Measurements from ENCODE around the gene PRC1. TPM values are rescaled to one million over a fixed set of nuclear protein-coding genes. Genes with fewer than 3 reads are reported as not detected.
"Not testable (repeated sequence)": the region's sequence is repeated elsewhere in the genome, so short reads cannot be mapped to it uniquely, and the experiment has no call there.

Gene PRC1
- total and polyA plus RNA-seq, 2 donors (not counting 1 experiment from before 2014, with no cell fraction given), result 9.4 to 11.6 TPM

DNA sequence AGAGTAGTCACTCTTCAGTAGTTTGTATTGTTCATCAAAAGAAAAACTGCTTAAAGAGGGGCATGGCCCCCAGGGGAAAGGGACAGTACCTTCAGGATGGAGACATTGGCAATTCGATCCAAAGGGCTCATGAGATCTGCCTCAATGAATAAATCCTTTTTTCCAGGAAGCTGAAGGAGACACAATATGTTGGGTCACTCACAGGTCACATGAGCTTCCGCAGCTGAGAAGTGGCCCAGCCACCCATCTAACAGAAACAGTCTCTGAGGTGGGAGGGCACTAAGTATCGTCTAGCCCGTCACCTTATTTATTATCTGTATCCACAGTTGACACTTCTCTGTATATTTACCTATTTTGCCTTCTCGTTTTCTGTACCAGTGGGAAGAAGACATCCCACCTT is 23.4 kb upstream of the PRC1 start:
- H4K20me1 ChIP-seq (ENCODE audit: control insufficient read depth, insufficient read depth, low read length, poor library complexity, severe bottlenecking), result no peaks in the 10 kb centered on the region
- Mint-ChIP-seq H3K4me1 (peaks cover 32% of the 10 kb centered on the region), H3K27me3 (no peaks in the 10 kb centered on the region), H3K9me3 (ENCODE audit: insufficient read depth) (no peaks in the 10 kb centered on the region), H3K27ac (no peak overlapping the region), H3K4me3 (no peak overlapping the region)
- peaks cover 15% of the 10 kb centered on the region for H3K79me2 ChIP-seq (ENCODE audit: control insufficient read depth, insufficient read depth, low read length)
- WGBS (ENCODE audit: insufficient coverage), result 96% methylated on average over 5 of the region's 5 CpGs
- no peak for ATAC-seq (ENCODE audit: low read depth)
- no peaks in the 10 kb centered on the region for H3K27me3 ChIP-seq (replicated peaks in 1 of 4; ENCODE audit: control extremely low read depth in 1 of 4, control insufficient read depth in 3 of 4, insufficient read depth in 4 of 4, low read length in 3 of 4)
- H3K27ac ChIP-seq (ENCODE audit: low read length in 2 of 2), result no peak overlapping the region
- no peak for DNase-seq
- H3K9me3 ChIP-seq (ENCODE audit: control extremely low read depth in 1 of 3, control insufficient read depth in 2 of 3, insufficient read depth in 1 of 3, low read length in 2 of 3), result no peaks in the 10 kb centered on the region
- ChIA-PET CTCF (no interaction called here), POLR2A (no interaction called here)
- H3K4me3 ChIP-seq (ENCODE audit: control extremely low read depth in 1 of 5, extremely low read depth in 1 of 5, insufficient read depth in 1 of 5, low read depth in 2 of 5, low read length in 4 of 5), result no peak overlapping the region
- TF ChIP-seq, protein P1, sequence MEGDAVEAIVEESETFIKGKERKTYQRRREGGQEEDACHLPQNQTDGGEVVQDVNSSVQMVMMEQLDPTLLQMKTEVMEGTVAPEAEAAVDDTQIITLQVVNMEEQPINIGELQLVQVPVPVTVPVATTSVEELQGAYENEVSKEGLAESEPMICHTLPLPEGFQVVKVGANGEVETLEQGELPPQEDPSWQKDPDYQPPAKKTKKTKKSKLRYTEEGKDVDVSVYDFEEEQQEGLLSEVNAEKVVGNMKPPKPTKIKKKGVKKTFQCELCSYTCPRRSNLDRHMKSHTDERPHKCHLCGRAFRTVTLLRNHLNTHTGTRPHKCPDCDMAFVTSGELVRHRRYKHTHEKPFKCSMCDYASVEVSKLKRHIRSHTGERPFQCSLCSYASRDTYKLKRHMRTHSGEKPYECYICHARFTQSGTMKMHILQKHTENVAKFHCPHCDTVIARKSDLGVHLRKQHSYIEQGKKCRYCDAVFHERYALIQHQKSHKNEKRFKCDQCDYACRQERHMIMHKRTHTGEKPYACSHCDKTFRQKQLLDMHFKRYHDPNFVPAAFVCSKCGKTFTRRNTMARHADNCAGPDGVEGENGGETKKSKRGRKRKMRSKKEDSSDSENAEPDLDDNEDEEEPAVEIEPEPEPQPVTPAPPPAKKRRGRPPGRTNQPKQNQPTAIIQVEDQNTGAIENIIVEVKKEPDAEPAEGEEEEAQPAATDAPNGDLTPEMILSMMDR (IDR thresholded peaks at IDR 0.05), result no peak
- no peak overlapping the region for H3K4me2 ChIP-seq (replicated peaks; ENCODE audit: low read depth, low read length, poor library complexity, severe bottlenecking)
- intact Hi-C loops (cut with micrococcal nuclease), result no loop called here
- peaks cover 4 to 21% of the 10 kb centered on the region in 2 experiments for H3K36me3 ChIP-seq (replicated peaks in 1 of 2; ENCODE audit: control extremely low read depth in 1 of 2, control insufficient read depth in 1 of 2, extremely low read depth in 1 of 2, insufficient read depth in 2 of 2, low read length in 1 of 2)
- H3K4me1 ChIP-seq (ENCODE audit: control insufficient read depth in 2 of 2, insufficient read depth in 2 of 2, low read length in 2 of 2), result peaks cover 10% of the 10 kb centered on the region in 2 donors
- no peak overlapping the region for H2AFZ ChIP-seq (ENCODE audit: insufficient read depth, low read depth, low read length, poor library complexity, severe bottlenecking)
- no peak overlapping the region for H3K9ac ChIP-seq (ENCODE audit: low read length)

DNA sequence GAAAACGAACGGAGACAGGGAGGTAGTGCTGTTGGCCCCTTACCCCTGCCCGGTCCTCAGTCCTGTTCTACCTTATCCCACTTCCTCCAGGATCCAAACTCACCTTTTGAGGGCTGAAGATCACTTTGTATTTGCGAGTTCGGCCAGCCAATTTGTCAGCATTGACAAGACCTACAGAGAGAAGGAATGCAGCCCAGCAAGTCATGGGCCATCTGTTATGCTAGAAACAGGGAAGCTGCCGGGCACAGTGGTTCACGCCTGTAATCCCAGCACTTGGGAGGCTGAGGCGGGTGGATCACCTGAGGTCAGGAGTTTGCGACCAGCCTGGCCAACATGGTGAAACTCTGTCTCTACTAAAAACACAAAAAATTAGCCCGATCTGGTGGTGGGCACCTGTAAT is 19.4 kb upstream of the PRC1 start:
- POLR2A ChIA-PET; H3K9me3 ChIP-seq (ENCODE audit: control extremely low read depth in 1 of 3, control insufficient read depth in 2 of 3, insufficient read depth in 1 of 3, low read length in 2 of 3); H2AFZ ChIP-seq (ENCODE audit: insufficient read depth, low read depth, low read length, poor library complexity, severe bottlenecking); ATAC-seq (ENCODE audit: low read depth); DNase-seq; H3K79me2 ChIP-seq (ENCODE audit: control insufficient read depth, insufficient read depth, low read length); H3K27me3 Mint-ChIP-seq; H3K4me2 ChIP-seq (replicated peaks; ENCODE audit: low read depth, low read length, poor library complexity, severe bottlenecking); H3K9ac ChIP-seq (ENCODE audit: low read length); H3K4me3 ChIP-seq (ENCODE audit: control extremely low read depth in 1 of 5, extremely low read depth in 1 of 5, insufficient read depth in 1 of 5, low read depth in 2 of 5, low read length in 4 of 5); H3K4me3 Mint-ChIP-seq; intact Hi-C loops (cut with micrococcal nuclease); H3K4me1 Mint-ChIP-seq; H3K27ac Mint-ChIP-seq; H3K27me3 ChIP-seq (replicated peaks in 1 of 4; ENCODE audit: control extremely low read depth in 1 of 4, control insufficient read depth in 3 of 4, insufficient read depth in 4 of 4, low read length in 3 of 4); H3K4me1 ChIP-seq (ENCODE audit: control insufficient read depth in 2 of 2, insufficient read depth in 2 of 2, low read length in 2 of 2); H4K20me1 ChIP-seq (ENCODE audit: control insufficient read depth, insufficient read depth, low read length, poor library complexity, severe bottlenecking); H3K9me3 Mint-ChIP-seq (ENCODE audit: insufficient read depth); H3K27ac ChIP-seq (ENCODE audit: low read length in 2 of 2): not testable (repeated sequence)
- WGBS (ENCODE audit: insufficient coverage), result 97% methylated on average over 9 of the region's 10 CpGs
- CTCF ChIA-PET, result interaction anchor here (1.0 to 1.9 kb wide), 3 partner anchors 12 to 26 kb away, joined by 3 to 4 read pairs (median 4); no protein-coding TSS in a partner anchor
- peaks cover 4 to 50% of the 10 kb centered on the region in 2 experiments for H3K36me3 ChIP-seq (replicated peaks in 1 of 2; ENCODE audit: control extremely low read depth in 1 of 2, control insufficient read depth in 1 of 2, extremely low read depth in 1 of 2, insufficient read depth in 2 of 2, low read length in 1 of 2)
